RWPE1 (cell line): ENCODE data around the gene FAM89B.
"Not testable (repeated sequence)": the region's sequence is repeated elsewhere in the genome, so short reads cannot be mapped to it uniquely, and the experiment has no call there.

Experiments used
- CTCF ChIA-PET: fragments of 350-600 bp; sonication (Branson Sonifier 250); formaldehyde crosslinking; extraction: SDS; loops from one replicate; lab custom pipeline; 2021; lab: Yijun Ruan, JAX
- POLR2A ChIA-PET: fragments of 400-600 bp; formaldehyde crosslinking; extraction: SDS; loops from one replicate; lab custom pipeline; 2020; ENCODE audit warnings: antibody characterized with exemption; ENCODE audit not compliant: low non-redundant PET; lab: Yijun Ruan, JAX
- DNase-seq: peaks from one replicate; pipeline ENCODE4 v3.0.0; 2012; ENCODE audit warnings: low spot score
- H3K27ac ChIP-seq: fragments of 450-650 bp; 2 replicates; pipeline ENCODE4 v1.5.1; 2017
- TF ChIP-seq, protein P1 (sequence below): fragments of 450-650 bp; conservative IDR thresholded peaks from 2 replicates; pipeline ENCODE4 v1.5.1; 2017; ENCODE audit warnings: low read depth, mild to moderate bottlenecking

The FAM89B gene

DNA sequence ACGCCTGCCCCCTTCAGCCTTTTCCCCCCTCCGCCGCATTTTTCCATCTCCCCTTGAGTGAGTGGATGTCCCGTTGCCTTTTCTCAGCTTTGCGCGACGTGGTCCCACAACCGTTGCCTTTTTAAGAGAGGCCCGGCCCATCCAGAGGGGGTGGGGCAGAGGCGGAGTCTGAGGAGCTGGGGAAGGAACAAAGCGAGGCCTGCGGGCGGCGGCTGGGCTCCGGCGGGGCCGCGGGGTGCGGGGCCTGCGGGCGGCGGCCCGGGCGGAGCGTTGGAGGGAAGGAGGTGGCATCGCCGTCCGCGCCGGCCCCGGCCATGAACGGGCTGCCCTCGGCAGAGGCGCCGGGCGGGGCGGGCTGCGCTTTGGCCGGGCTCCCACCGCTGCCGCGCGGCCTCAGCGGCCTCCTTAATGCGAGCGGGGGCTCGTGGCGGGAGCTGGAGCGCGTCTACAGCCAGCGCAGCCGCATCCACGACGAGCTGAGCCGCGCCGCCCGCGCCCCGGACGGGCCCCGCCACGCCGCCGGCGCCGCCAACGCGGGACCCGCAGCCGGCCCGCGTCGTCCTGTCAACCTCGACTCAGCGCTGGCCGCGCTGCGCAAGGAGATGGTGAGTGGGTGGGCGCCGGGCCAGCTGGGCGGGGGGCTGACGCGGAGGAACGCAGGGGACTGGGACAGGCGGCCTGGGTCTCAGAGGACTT lies at the start of gene FAM89B:
Gene FAM89B, plus strand, starts transcription at position 183 of the 696 bp plus-strand sequence. Its CDS starts 132 bp downstream, at position 315.
- TF ChIP-seq, protein P1, sequence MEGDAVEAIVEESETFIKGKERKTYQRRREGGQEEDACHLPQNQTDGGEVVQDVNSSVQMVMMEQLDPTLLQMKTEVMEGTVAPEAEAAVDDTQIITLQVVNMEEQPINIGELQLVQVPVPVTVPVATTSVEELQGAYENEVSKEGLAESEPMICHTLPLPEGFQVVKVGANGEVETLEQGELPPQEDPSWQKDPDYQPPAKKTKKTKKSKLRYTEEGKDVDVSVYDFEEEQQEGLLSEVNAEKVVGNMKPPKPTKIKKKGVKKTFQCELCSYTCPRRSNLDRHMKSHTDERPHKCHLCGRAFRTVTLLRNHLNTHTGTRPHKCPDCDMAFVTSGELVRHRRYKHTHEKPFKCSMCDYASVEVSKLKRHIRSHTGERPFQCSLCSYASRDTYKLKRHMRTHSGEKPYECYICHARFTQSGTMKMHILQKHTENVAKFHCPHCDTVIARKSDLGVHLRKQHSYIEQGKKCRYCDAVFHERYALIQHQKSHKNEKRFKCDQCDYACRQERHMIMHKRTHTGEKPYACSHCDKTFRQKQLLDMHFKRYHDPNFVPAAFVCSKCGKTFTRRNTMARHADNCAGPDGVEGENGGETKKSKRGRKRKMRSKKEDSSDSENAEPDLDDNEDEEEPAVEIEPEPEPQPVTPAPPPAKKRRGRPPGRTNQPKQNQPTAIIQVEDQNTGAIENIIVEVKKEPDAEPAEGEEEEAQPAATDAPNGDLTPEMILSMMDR, result no peak
- H3K27ac ChIP-seq, result peak within 1 kb of the TSS; percentile 98
- ChIA-PET POLR2A (interaction anchor here (0.5 to 2.7 kb wide), 3 partner anchors 31 to 150 kb away, joined by 3 to 16 read pairs (median 6); partner anchors contain the start of gene NEAT1), CTCF (interaction anchor here (0.6 to 4.7 kb wide), 9 partner anchors 13 to 156 kb away, joined by 3 to 95 read pairs (median 4); no protein-coding TSS in a partner anchor)
- DNase-seq, result peak; percentile 77

DNA sequence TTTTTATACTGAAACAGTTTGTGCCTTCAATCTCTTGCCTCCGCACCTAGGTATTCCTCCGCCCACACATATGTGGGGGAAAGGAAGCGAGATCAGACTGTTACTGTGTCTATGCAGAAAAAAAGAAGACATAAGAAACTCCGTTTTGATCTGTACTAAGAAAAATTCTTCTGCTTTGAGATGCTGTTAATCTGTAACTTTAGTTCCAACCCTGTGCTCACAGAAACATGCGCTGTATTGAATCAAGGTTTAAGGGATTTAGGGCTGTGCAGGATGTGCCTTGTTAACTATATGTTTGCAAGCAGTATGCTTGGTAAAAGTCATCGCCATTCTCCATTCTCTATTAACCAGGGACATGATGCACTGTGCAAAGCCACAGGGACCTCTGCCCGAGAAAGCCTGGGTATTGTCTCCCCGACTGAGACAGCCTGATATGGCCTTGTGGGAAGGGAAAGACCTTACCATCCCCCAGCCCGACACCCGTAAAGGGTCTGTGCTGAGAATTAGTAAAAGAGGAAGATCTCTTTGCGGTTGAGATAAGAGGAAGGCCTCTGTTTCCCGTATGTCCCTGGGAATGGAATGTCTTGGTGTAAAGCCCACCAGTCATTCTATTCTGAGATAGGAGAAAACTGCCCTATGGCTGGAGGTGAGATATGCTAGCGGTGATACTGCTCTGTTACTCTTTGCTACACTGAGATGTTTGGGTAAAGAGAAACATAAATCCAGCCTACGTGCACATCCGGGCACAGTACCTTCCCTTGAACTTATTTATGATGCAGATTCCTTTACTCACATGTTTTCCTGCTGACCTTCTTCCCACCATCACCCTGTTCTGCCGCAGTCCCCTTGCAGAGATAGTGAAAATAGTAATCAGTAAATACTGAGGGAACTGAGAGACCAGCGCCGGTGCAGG lies 49.4 kb upstream of the FAM89B start:
- DNase-seq, POLR2A ChIA-PET, CTCF ChIA-PET, H3K27ac ChIP-seq: not testable (repeated sequence)

DNA sequence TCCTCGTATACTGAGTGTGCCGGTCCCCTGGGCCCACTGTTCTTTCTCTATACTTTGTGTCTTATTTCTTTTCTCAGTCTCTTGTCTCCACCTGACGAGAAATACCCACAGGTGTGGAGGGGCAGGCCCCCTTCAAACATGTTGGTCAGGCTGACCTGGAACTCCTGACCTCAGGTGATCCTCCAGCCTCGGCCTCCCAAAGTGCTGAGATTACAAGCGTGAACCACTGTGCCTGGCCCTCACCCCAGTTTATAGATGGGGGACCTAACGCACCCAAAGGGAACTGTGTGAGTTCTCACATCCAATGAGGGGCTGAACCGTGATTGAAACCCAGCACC lies 48.7 kb upstream of the FAM89B start:
- H3K27ac ChIP-seq, POLR2A ChIA-PET, CTCF ChIA-PET, DNase-seq: not testable (repeated sequence)

DNA sequence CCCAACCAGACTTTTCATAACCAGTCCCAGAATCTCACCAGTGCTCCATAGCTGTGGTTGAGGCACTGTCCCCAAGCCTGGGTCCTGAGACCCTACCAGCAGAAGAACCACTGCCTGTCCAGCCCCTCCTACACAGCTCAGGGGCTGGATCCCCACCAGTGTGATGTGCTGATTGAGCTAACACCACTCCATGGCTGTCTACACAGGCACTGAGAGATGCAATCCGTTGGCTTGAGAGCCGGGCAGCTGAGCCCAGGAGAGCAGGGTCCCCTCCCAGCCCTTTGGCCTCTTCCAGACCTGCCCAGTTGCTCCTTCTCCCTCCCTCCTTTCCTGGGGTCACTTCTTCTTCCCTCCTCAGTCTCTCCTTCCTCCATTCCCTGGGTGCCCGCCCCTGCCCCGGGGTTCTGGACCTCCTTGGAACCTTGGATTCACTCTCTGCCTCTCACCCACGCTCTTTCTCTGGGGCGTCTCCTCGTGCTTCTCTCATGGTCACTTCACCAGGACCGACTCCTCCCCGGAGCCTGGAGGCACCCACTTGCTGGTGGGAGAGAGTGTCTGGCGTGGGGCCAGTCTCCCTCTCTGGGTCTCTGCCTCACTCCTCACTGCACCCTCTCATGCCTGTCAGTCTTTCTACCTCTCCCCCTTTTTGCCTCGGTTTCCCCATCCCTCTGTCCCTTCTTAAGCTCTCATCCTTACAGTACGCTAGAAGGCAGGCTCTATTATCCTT lies 48.2 kb upstream of the FAM89B start:
- CTCF ChIA-PET, result no interaction called here
- DNase-seq, result no peak
- H3K27ac ChIP-seq, result peak overlapping the region; percentile 77
- POLR2A ChIA-PET, result no interaction called here
- TF ChIP-seq, protein P1, result no peak

DNA sequence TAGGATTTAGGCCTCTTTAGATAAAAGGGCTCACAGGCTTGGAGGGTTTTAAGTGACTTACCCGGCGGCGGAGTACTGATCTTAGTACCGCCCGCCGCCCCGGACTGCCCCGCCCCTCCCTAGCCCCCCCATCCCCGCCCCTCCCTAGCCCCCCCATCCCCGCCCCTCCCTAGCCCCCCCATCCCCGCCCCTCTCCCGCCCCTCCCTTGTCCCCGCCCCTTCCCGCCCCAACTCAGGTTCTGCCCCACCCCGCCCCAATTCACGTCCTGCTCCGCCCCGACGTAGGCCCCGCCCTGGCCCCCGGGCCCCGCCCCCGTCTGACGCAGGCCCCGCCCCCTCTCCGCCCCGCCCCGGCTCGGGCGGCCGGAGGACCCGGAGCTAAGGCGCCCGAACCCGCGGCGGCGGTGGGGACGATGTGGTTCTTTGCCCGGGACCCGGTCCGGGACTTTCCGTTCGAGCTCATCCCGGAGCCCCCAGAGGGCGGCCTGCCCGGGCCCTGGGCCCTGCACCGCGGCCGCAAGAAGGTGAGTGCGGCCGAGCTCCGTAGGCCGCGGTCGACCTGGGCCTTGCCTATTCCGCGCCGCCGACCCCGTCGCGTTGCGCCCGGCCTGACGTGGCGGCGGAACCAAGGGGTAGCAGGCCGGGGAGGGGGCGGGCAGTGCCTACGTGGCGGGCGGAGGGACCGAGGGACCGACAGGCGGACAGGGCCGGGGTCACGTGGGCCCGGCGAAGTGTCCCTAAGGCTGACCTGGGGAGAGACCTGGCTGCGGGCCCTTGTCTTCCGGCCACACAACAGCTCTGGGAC lies 47.4 kb upstream of the FAM89B start, which contains the start of gene SCYL1:
Gene SCYL1, plus strand, starts transcription at position 343 of the 805 bp plus-strand sequence. Its CDS starts 71 bp downstream, at position 414.
- TF ChIP-seq, protein P1, result no peak
- peak; percentile 87 for DNase-seq
- ChIA-PET POLR2A (interaction anchor here (0.5 kb wide), 1 partner anchor 42 kb away, joined by 5 read pairs; no protein-coding TSS in a partner anchor), CTCF (interaction anchor here (1.1 kb wide), 1 partner anchor 15 kb away, joined by 5 read pairs; no protein-coding TSS in a partner anchor)
- peak within 1 kb of the TSS; percentile 77 for H3K27ac ChIP-seq

DNA sequence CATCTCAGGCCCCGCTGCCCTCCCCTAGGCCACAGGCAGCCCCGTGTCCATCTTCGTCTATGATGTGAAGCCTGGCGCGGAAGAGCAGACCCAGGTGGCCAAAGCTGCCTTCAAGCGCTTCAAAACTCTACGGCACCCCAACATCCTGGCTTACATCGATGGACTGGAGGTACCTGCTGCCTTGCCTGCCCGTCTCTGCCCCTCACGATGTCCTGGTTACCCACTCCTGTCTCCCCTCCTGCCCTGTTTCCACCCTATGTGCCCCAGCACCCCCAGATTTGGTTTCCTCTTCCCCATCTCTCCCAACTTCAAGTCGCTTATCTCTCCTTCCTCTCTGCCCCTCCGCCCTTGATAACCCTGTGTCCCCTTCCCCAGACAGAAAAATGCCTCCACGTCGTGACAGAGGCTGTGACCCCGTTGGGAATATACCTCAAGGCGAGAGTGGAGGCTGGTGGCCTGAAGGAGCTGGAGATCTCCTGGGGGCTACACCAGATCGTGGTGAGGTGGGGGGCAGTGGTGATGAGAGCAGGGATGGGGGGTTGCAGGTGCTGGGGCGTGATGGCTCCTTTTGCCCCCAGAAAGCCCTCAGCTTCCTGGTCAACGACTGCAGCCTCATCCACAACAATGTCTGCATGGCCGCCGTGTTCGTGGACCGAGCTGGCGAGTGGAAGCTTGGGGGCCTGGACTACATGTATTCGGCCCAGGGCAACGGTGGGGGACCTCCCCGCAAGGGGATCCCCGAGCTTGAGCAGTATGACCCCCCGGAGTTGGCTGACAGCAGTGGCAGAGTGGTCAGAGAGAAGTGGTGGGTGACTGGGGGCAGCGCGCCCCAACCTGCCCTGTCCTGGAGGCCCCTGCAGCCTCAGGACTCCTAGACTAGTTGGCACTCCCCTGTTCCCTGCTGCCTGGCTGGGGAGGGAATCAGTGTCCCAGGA lies 46.5 kb upstream of the FAM89B start:
- POLR2A ChIA-PET, result interaction anchor here (0.5 to 0.6 kb wide), 3 partner anchors 26 to 85 kb away, joined by 3 to 8 read pairs (median 5); no protein-coding TSS in a partner anchor
- CTCF ChIA-PET, result interaction anchor here (0.6 to 1.1 kb wide), 3 partner anchors 15 to 151 kb away, joined by 3 to 9 read pairs (median 5); no protein-coding TSS in a partner anchor
- no peak for DNase-seq
- H3K27ac ChIP-seq, result peak overlapping the region; percentile 77
- TF ChIP-seq, protein P1, result no peak
